ENCODE results near the gene CSNK1E.
A peak's percentile ranks its signal among the peaks of the same experiment; 100 is the strongest.

DNA sequence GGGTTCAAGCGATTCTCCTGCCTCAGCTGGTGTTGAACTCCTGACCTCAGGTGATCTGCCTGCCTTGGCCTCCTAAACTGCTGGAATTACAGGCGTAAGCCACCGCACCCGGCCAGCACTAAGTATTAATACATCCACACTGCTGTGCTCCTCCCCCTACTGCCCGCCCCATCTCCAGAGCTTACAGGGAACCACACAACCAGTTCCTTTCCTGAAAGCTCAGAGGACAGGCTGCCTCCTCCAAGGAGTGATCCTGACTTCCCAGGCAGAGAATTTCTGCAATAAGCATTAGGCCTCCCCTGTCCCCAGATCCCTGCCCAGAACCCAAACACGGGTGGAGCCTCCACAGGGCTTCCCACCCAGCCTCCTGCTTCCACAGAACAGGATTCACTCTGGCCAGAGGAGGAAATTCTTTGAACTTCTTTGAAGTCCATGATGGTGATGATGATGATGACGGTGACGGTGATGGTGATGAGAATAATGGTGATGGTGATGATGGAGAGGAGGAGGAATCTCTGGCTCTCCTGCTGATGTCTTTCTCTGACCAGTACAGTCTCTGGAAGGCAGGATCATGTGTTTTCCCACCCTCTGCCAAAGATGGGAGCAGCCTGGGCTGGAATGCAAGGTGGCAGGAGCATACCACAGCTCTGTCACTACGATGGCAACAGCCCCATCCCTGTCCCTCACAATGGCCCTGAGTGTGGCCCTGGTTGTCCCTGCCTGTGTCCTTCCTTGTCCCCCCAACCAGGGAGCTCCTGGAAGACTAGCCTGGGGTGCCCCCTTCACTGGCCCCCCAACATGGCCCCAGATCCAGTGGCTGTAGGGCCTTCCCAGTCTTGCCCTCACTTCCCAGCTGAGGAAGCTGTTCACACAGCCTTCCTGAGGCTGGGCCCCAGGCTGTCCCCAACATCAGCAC, 33.5 kb upstream of the CSNK1E start:
- TF ChIP-seq, protein P1, sequence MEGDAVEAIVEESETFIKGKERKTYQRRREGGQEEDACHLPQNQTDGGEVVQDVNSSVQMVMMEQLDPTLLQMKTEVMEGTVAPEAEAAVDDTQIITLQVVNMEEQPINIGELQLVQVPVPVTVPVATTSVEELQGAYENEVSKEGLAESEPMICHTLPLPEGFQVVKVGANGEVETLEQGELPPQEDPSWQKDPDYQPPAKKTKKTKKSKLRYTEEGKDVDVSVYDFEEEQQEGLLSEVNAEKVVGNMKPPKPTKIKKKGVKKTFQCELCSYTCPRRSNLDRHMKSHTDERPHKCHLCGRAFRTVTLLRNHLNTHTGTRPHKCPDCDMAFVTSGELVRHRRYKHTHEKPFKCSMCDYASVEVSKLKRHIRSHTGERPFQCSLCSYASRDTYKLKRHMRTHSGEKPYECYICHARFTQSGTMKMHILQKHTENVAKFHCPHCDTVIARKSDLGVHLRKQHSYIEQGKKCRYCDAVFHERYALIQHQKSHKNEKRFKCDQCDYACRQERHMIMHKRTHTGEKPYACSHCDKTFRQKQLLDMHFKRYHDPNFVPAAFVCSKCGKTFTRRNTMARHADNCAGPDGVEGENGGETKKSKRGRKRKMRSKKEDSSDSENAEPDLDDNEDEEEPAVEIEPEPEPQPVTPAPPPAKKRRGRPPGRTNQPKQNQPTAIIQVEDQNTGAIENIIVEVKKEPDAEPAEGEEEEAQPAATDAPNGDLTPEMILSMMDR (IDR thresholded peaks at IDR 0.05; ENCODE audit: control extremely low read depth in 1 of 3, insufficient read depth in 1 of 3, low read depth in 1 of 3, low read length in 3 of 3) = no peak
- TF ChIP-seq NRF1 (IDR thresholded peaks at IDR 0.05; ENCODE audit: low read depth, low read length) (no peak), EZH2 (IDR thresholded peaks at IDR 0.05; ENCODE audit: low read depth, low read length, severe bottlenecking) (no peak), POLR2AphosphoS5 (IDR thresholded peaks at IDR 0.05; ENCODE audit: low read depth, low read length) (peak; percentile 76), SIN3A (conservative IDR thresholded peaks at IDR 0.05 in 1 of 2, IDR thresholded peaks at IDR 0.05 in 1 of 2; ENCODE audit: low read depth in 1 of 2, low read length in 2 of 2) (no peak), SUZ12 (IDR thresholded peaks at IDR 0.05; ENCODE audit: low read length) (no peak), SP1 (IDR thresholded peaks at IDR 0.05; ENCODE audit: low read depth, low read length) (no peak), RAD21 (IDR thresholded peaks at IDR 0.05 in 1 of 2, conservative IDR thresholded peaks at IDR 0.05 in 1 of 2; ENCODE audit: low read depth in 2 of 2, low read length in 2 of 2) (no peak), KDM1A (IDR thresholded peaks at IDR 0.05; ENCODE audit: borderline replicate concordance, low read length) (no peak), BACH1 (IDR thresholded peaks at IDR 0.05; ENCODE audit: low read length) (no peak), POLR2A (IDR thresholded peaks at IDR 0.05; ENCODE audit: control extremely low read depth in 1 of 2, low read depth in 2 of 2, low read length in 2 of 2) (peak; percentile 49 to 72; a peak in 2 of 3 replicates), JUND (IDR thresholded peaks at IDR 0.05; ENCODE audit: low read length) (no peak), YY1 (IDR thresholded peaks at IDR 0.05; ENCODE audit: low read depth, low read length) (no peak), JUN (IDR thresholded peaks at IDR 0.05; ENCODE audit: low read depth, low read length) (no peak)

All from H1 (cell line).